Choroid plexus epithelial cell (primary cell): ENCODE data around the gene TIMM17A.

Source experiments
- DNase-seq: peaks from one replicate; pipeline ENCODE4 v3.0.0-alpha.2; 2010; ENCODE audit warnings: low read depth
- H3K4me3 ChIP-seq: 2 replicates; pipeline ENCODE4 v1.5.1; 2011; ENCODE audit warnings: low read depth, mild to moderate bottlenecking, control low read depth, low read length, moderate library complexity
- TF ChIP-seq, protein P1 (sequence below): conservative IDR thresholded peaks from 2 replicates; pipeline ENCODE4 v1.5.1; 2011; ENCODE audit warnings: low read depth, mild to moderate bottlenecking, control low read depth, inconsistent platforms, low read length, moderate library complexity

TIMM17A gene

DNA sequence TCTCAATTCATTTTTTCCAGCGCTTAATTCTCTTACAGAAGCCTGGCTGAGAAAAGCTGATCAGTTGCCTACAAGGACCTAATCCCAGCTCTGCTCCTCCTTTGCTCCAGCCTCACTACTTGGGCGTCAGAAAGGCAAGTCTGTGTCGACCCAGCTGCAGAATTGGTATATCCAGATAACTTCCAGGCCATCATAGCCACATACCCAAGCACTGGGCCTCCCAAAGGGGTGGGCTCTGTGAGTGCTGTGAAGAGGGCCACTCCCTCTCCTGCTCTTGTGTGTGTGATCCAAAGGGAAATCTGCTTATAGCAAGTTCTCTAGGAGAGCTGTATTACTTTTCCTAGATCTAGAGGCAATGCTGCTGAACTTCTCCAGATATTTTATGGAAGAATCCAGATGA lies 27.0 kb upstream of the TIMM17A start:
- TF ChIP-seq, protein P1, sequence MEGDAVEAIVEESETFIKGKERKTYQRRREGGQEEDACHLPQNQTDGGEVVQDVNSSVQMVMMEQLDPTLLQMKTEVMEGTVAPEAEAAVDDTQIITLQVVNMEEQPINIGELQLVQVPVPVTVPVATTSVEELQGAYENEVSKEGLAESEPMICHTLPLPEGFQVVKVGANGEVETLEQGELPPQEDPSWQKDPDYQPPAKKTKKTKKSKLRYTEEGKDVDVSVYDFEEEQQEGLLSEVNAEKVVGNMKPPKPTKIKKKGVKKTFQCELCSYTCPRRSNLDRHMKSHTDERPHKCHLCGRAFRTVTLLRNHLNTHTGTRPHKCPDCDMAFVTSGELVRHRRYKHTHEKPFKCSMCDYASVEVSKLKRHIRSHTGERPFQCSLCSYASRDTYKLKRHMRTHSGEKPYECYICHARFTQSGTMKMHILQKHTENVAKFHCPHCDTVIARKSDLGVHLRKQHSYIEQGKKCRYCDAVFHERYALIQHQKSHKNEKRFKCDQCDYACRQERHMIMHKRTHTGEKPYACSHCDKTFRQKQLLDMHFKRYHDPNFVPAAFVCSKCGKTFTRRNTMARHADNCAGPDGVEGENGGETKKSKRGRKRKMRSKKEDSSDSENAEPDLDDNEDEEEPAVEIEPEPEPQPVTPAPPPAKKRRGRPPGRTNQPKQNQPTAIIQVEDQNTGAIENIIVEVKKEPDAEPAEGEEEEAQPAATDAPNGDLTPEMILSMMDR = no peak
- H3K4me3 ChIP-seq = no peak overlapping the region
- no peak for DNase-seq

GRCh38 chr1:201930137-201930536 lies 25.2 kb upstream of the TIMM17A start:
- H3K4me3 ChIP-seq = no peak overlapping the region
- TF ChIP-seq, protein P1 = no peak
- DNase-seq = no peak

- TF ChIP-seq, protein P1 = no peak
- no peak for DNase-seq
- H3K4me3 ChIP-seq = no peak overlapping the region
Observed at GRCh38 chr1:201930803-201931202, 24.5 kb upstream of the TIMM17A start.

DNA sequence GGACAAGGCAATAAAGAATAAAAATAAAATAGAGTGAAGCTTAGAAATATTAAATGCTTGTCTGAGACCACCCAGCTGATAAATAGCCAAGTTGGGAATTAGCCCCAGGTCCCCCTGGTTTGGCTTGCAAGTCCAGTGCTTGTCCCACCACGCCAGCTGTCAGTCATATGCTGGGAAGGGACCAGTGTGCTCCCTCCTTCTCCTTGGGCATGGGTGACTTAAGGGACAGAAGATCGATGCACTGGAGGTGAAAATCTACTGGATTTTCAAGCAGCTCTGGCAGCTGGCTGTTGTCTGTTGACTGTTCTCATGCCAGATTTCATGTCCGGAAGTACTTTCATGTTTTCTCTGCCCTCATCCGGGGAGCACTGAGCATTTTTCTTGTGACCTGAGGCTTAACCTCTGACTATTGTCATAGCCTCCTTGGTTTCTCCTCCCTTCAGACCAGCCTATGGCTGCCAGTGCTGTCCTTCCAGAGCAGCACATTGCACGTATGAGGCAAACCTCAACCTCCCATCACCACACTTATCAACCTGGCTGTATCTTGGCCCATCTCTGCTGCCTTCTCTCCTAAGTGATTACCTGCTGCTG lies 21.4 kb upstream of the TIMM17A start:
- peak; percentile 78 for DNase-seq
- TF ChIP-seq, protein P1 = no peak
- no peak overlapping the region for H3K4me3 ChIP-seq

- TF ChIP-seq, protein P1 = no peak
- peak; percentile 81 for DNase-seq
- H3K4me3 ChIP-seq = no peak overlapping the region
Observed at GRCh38 chr1:201937624-201938213, 17.6 kb upstream of the TIMM17A start.

DNA sequence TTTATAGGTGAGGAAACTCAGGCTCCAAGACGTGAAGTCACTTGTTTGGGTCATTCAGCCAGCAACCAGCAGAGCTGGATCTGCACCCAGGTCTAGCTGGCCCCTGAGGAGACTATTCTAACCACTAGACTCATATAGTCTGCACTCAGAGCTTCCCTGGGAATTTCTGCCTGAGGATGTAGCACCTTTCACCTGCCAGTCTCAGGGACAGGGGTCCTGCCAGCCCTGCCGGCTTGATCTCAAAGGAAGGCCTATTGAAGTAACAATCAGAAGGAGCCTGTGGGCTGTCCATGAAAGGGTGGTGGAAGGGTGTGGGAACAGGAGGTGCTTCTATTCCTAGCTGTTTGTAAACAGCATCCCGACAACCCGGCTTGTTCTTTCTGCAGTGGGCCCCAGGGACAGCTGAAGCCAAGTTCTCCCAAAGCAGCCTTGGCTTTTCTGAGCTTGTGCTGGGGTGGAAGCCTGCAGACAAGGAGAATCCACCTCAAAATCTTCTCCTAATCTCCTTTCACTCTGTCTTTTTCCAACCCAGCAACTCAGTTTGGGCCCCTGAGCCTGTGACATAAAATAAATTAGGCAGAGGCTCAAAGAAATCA lies 16.8 kb upstream of the TIMM17A start:
- H3K4me3 ChIP-seq = no peak overlapping the region
- peak; percentile 12 for DNase-seq
- TF ChIP-seq, protein P1 = no peak

DNA sequence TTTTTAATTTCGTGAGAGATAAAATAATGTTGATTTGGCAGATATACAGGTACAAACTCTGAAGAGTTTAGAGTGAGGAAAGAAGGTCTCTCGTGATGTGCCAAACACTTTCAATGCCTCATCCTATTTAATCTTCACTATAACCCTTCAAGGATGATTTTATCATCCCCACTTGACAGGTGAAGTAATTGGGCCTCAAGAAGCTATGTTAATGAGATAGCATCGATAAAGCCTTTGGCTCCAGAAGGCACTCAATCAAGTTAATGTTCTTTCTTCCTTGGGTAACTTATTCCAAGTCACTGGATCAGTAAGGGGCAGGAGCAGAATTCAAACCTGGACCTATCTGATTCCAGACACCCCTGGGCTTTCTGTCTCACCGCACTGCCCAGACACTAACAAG lies 16.2 kb upstream of the TIMM17A start:
- DNase-seq = no peak
- TF ChIP-seq, protein P1 = no peak
- no peak overlapping the region for H3K4me3 ChIP-seq
